HepG2 (cell line): ENCODE measurements around the gene SRSF6. TPM values are rescaled to one million over a fixed set of nuclear protein-coding genes. Genes with fewer than 3 reads are reported as not detected.

Source experiments
- CBX1 ChIP-seq: IDR thresholded peaks from one replicate; pipeline ENCODE4 v1.6.1; 2016; ENCODE audit warnings: antibody characterized with exemption, low read depth
- CCDC6 ChIP-seq: sonication (generic); formaldehyde crosslinking; IDR thresholded peaks from 2 replicates; pipeline ENCODE4 v1.8.1; 2022; ENCODE audit warnings: mild to moderate bottlenecking, missing genetic modification reagents, moderate library complexity
- ZNF550 ChIP-seq: sonication (generic); formaldehyde crosslinking; IDR thresholded peaks from 2 replicates; pipeline ENCODE4 v1.4.0; 2020; ENCODE audit warnings: mild to moderate bottlenecking, missing genetic modification reagents, borderline replicate concordance
- polyA plus RNA-seq, 8 experiments: library from polyadenylated mRNA; depleted of rRNA in 3 of 8; stranded (reverse) in 7 of 8; unstranded in 1 of 8; fragments of >200 nt; fragmentation: Illumina TruSeq in 4 of 8; extraction: Trizol in 4 of 8; gene quantifications; 2 replicates each; pipeline versions ENCODE4 v1.2.1 to v1.2.3, GENCODE V29; 2011 to 2016; ENCODE audit warnings: low read depth in 4 of 8, missing spikeins in 1 of 8, mixed read lengths in 1 of 8; ENCODE audit not compliant: insufficient read depth in 1 of 8
- total RNA-seq, 5 experiments: library from RNA; depleted of rRNA; stranded (reverse); fragments of >200 nt; fragmentation: Illumina TruSeq; extraction: Trizol; gene quantifications; 2 replicates each; pipeline ENCODE4 v1.2.3, GENCODE V29; 2016; ENCODE audit warnings: low read depth in 1 of 5
- TF ChIP-seq, protein P1 (sequence below), 2 experiments: fragments of 450-650 bp in 1 of 2; sonication (generic) in 1 of 2; formaldehyde crosslinking in 1 of 2; IDR thresholded peaks; 2 replicates each; pipeline versions ENCODE4 v1.6.1 to v1.8.0; 2016 to 2022; ENCODE audit warnings: antibody characterized with exemption in 1 of 2, mild to moderate bottlenecking in 1 of 2, missing genetic modification reagents in 1 of 2
- TF ChIP-seq, protein P2 (sequence below): IDR thresholded peaks from 2 replicates; pipeline ENCODE4 v1.6.1; 2016; ENCODE audit warnings: low read depth

The SRSF6 gene
- total and polyA plus RNA-seq, 2 of the 13 experiments (the other 11 are each of a cell fraction or from before 2014, with no cell fraction given): 156 to 194 TPM

DNA sequence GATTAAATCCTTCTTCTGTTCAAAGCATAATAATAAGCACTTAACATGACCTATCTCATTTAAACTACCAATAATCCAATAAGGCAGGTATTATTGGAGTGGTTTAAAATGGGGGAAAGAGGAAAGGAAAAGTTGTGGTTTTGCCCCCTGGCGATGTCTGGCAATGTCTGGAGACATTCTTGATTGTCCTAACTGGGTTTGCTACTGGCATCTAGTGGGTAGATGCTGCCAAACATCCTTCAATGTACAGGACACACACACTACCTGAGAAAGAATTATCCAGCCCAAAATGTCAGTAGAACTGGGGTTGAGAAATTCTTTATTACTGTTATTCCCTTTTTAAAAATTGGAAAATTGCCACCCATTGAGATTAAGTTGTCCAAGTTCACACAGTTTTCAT, 25.2 kb upstream of the SRSF6 start (continued):
- TF ChIP-seq, protein P1, sequence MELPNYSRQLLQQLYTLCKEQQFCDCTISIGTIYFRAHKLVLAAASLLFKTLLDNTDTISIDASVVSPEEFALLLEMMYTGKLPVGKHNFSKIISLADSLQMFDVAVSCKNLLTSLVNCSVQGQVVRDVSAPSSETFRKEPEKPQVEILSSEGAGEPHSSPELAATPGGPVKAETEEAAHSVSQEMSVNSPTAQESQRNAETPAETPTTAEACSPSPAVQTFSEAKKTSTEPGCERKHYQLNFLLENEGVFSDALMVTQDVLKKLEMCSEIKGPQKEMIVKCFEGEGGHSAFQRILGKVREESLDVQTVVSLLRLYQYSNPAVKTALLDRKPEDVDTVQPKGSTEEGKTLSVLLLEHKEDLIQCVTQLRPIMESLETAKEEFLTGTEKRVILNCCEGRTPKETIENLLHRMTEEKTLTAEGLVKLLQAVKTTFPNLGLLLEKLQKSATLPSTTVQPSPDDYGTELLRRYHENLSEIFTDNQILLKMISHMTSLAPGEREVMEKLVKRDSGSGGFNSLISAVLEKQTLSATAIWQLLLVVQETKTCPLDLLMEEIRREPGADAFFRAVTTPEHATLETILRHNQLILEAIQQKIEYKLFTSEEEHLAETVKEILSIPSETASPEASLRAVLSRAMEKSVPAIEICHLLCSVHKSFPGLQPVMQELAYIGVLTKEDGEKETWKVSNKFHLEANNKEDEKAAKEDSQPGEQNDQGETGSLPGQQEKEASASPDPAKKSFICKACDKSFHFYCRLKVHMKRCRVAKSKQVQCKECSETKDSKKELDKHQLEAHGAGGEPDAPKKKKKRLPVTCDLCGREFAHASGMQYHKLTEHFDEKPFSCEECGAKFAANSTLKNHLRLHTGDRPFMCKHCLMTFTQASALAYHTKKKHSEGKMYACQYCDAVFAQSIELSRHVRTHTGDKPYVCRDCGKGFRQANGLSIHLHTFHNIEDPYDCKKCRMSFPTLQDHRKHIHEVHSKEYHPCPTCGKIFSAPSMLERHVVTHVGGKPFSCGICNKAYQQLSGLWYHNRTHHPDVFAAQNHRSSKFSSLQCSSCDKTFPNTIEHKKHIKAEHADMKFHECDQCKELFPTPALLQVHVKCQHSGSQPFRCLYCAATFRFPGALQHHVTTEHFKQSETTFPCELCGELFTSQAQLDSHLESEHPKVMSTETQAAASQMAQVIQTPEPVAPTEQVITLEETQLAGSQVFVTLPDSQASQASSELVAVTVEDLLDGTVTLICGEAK (IDR thresholded peaks at IDR 0.05): no peak
- TF ChIP-seq, protein P1 (CRISPR knock-in tag; IDR thresholded peaks at IDR 0.05): no peak
- TF ChIP-seq, protein P2, sequence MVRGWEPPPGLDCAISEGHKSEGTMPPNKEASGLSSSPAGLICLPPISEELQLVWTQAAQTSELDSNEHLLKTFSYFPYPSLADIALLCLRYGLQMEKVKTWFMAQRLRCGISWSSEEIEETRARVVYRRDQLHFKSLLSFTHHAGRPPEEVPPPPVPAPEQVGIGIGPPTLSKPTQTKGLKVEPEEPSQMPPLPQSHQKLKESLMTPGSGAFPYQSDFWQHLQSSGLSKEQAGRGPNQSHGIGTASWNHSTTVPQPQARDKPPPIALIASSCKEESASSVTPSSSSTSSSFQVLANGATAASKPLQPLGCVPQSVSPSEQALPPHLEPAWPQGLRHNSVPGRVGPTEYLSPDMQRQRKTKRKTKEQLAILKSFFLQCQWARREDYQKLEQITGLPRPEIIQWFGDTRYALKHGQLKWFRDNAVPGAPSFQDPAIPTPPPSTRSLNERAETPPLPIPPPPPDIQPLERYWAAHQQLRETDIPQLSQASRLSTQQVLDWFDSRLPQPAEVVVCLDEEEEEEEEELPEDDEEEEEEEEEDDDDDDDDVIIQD (CRISPR knock-in tag): no peak
- TF ChIP-seq CCDC6 (no peak), ZNF550 (CRISPR knock-in tag) (no peak), CBX1 (no peak)
